Vagina (tissue), 2 donors: ENCODE data around the gene DDX23.

Source experiments
- CTCF ChIP-seq, 3 experiments: fragments of 450-650 bp in 2 of 3; fragments of 200-600 bp in 1 of 3; sonication (generic) in 1 of 3; IDR thresholded peaks; one replicate each; pipeline ENCODE4 v1.5.1; 2017 to 2019; ENCODE audit warnings: antibody characterized with exemption in 3 of 3, mild to moderate bottlenecking in 2 of 3, moderate library complexity in 2 of 3
- POLR2A ChIP-seq, 2 donors: fragments of 450-650 bp; IDR thresholded peaks; one replicate each; pipeline ENCODE4 v1.6.1; 2017; ENCODE audit warnings: antibody characterized with exemption in 2 of 2, mild to moderate bottlenecking in 2 of 2, moderate library complexity in 2 of 2
- POLR2AphosphoS5 ChIP-seq, 2 donors: sonication (generic); formaldehyde crosslinking; IDR thresholded peaks; one replicate each; pipeline ENCODE4 v1.9.0; 2017; ENCODE audit warnings: antibody characterized with exemption in 2 of 2, mild to moderate bottlenecking in 2 of 2, low read depth in 1 of 2; ENCODE audit not compliant: insufficient read depth in 1 of 2

- TF ChIP-seq CTCF (IDR thresholded peaks at IDR 0.05) (no peak), POLR2A (IDR thresholded peaks at IDR 0.05) (no peak), POLR2AphosphoS5 (IDR thresholded peaks at IDR 0.05; ENCODE audit: insufficient read depth in 1 of 2, low read depth in 1 of 2) (no peak)
These were observed 11.3 kb upstream of the DDX23 start for GRCh38 chr12:48863291-48863690.
